Thoracic aorta (tissue), 2 donors: Measurements from ENCODE around the gene ZKSCAN8. TPM values are rescaled to one million over a fixed set of nuclear protein-coding genes. Genes with fewer than 3 reads are reported as not detected.

ENCODE experiments used
- ATAC-seq: fragments of 150-250 bp; one replicate; pipeline ENCODE4 v1.8.0; 2017; ENCODE audit warnings: low read depth; ENCODE audit not compliant: insufficient number of reproducible peaks, low FRiP score
- DNase-seq: peaks from one replicate; pipeline ENCODE4 v3.0.0-alpha.2; 2020; ENCODE audit warnings: low spot score
- H3K27ac ChIP-seq, 2 donors: fragments of 200-600 bp; sonication (generic); 1 replicate in 1 of 2; 2 replicates in 1 of 2; pipeline ENCODE4 v1.5.1; 2016; ENCODE audit warnings: mild to moderate bottlenecking in 2 of 2, moderate library complexity in 2 of 2
- H3K27me3 ChIP-seq: fragments of 200-600 bp; sonication (generic); replicated peaks from 2 replicates; pipeline ENCODE4 v1.6.0; 2016; ENCODE audit warnings: mild to moderate bottlenecking; ENCODE audit not compliant: insufficient read depth
- H3K36me3 ChIP-seq: fragments of 200-600 bp; sonication (generic); one replicate; pipeline ENCODE4 v1.5.1; 2016
- H3K4me1 ChIP-seq, 2 donors: fragments of 200-600 bp; sonication (generic); 1 replicate in 1 of 2; 2 replicates in 1 of 2; pipeline versions ENCODE4 v1.5.1 to v1.6.0; 2016; ENCODE audit warnings: low read depth in 2 of 2, mild to moderate bottlenecking in 1 of 2; ENCODE audit not compliant: control insufficient read depth in 1 of 2
- H3K4me3 ChIP-seq: fragments of 200-600 bp; sonication (generic); 2 replicates; pipeline ENCODE4 v1.5.1; 2016; ENCODE audit warnings: mild to moderate bottlenecking
- H3K9me3 ChIP-seq: fragments of 200-600 bp; sonication (generic); 2 replicates; pipeline ENCODE4 v1.5.1; 2016
- total RNA-seq, 2 donors: library from RNA; depleted of rRNA; stranded (reverse); fragments of >200 nt; gene quantifications; one replicate each; pipeline versions ENCODE4 v1.1.0 to v1.2.3, GENCODE V29; 2016
- TF ChIP-seq, protein P1 (sequence below): fragments of 200-600 bp; sonication (generic); IDR thresholded peaks from one replicate; pipeline ENCODE4 v1.5.1; 2019; ENCODE audit warnings: antibody characterized with exemption

Gene ZKSCAN8
- total RNA-seq, 2 donors from 2014 or later = 19.2 to 36.2 TPM

DNA sequence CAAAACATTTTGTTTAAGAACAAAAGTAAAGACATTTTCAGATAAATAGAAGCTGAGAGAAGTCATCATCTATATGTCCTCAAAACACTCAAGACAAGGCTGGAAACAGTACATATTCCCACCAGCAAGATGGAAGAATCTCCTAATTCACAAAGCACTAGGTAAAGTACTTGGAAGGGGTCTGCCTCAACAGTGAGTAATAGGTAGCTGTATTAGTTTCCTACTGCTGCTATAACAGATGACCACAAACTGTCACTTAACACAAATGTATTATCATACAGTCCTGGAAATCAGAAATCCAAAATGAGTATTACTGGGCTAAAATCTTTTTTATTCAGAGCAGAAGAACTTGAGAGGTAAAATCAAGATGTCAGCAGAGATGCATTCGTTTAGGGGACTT lies 40.6 kb downstream of the ZKSCAN8 start:
- Histone ChIP-seq H3K27ac (no peak overlapping the region), H3K9me3 (peaks cover 2% of the 10 kb centered on the region), H3K4me3 (no peak overlapping the region), H3K27me3 (no peaks in the 10 kb centered on the region), H3K36me3 (no peaks in the 10 kb centered on the region), H3K4me1 (no peaks in the 10 kb centered on the region)
- ATAC-seq (no peak), DNase-seq (no peak)
- TF ChIP-seq, protein P1, sequence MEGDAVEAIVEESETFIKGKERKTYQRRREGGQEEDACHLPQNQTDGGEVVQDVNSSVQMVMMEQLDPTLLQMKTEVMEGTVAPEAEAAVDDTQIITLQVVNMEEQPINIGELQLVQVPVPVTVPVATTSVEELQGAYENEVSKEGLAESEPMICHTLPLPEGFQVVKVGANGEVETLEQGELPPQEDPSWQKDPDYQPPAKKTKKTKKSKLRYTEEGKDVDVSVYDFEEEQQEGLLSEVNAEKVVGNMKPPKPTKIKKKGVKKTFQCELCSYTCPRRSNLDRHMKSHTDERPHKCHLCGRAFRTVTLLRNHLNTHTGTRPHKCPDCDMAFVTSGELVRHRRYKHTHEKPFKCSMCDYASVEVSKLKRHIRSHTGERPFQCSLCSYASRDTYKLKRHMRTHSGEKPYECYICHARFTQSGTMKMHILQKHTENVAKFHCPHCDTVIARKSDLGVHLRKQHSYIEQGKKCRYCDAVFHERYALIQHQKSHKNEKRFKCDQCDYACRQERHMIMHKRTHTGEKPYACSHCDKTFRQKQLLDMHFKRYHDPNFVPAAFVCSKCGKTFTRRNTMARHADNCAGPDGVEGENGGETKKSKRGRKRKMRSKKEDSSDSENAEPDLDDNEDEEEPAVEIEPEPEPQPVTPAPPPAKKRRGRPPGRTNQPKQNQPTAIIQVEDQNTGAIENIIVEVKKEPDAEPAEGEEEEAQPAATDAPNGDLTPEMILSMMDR = no peak

DNA sequence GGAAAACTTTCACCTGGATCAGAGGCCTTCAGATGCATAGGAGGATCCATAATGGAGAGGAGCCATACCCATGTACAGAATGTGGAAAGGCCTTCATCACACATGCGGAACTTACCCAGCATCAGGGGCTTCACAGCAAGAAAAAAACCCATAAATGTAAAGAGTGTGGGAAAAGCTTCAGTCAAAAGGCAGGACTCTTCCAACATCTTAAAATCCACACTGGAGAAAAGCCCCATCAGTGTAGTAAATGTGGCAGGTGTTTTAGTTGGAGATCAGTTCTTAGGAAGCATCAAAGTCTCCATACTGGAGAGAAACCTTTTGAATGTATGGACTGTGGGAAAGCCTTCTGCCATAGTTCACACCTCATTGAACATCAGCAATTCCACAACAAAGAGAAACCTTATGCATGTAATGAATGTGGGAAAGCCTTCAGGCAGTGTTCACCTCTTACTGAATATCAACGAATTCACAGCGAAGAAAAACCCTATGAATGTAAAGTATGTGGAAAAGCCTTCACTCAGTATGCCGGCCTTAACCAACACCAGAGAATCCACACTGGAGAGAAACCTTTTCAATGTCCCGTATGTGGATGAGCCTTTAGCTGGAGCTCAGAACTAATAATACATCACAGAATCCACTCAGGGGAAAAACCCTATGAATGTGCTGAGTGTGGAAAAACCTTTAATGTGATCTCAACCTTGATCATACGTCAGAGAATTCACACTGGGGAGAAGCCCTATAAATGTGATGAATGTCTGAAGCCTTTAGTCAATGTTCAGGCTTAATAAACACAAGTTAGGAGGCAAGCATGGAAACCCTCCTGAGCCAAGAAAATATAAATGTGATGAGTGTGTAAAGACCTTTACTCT lies 46.7 kb downstream of the ZKSCAN8 start:
- peaks cover 16% of the 10 kb centered on the region for H3K9me3 ChIP-seq
- no peak overlapping the region for H3K27ac ChIP-seq
- H3K36me3 ChIP-seq = no peaks in the 10 kb centered on the region
- no peak overlapping the region for H3K4me3 ChIP-seq
- ATAC-seq = no peak
- DNase-seq = no peak
- no peaks in the 10 kb centered on the region for H3K4me1 ChIP-seq
- H3K27me3 ChIP-seq = no peaks in the 10 kb centered on the region
- TF ChIP-seq, protein P1 = no peak

DNA sequence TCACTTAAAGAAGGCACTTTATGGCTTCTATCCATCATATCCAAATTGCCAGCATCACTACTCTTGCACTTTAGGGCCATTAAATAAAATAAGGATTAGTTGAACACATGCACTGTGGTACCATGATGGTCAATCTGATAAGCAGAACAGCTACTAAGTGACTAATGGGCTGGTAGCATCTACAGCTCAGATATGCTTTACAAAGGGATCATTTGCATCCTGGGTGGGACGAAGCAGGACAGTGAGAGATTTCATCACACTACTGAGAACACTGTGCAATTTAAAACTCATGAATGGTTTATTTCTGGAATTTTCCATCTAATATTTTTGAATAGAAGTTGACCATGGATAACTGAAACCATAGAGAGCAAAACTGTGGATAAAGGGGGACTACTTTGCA lies 58.3 kb downstream of the ZKSCAN8 start:
- ATAC-seq (no peak), DNase-seq (no peak)
- no peaks in the 10 kb centered on the region for H3K27me3 ChIP-seq
- H3K27ac ChIP-seq = no peak overlapping the region
- H3K4me1 ChIP-seq = no peaks in the 10 kb centered on the region
- no peak overlapping the region for H3K4me3 ChIP-seq
- H3K9me3 ChIP-seq = peaks cover 12% of the 10 kb centered on the region
- H3K36me3 ChIP-seq = no peaks in the 10 kb centered on the region
- TF ChIP-seq, protein P1 = no peak

DNA sequence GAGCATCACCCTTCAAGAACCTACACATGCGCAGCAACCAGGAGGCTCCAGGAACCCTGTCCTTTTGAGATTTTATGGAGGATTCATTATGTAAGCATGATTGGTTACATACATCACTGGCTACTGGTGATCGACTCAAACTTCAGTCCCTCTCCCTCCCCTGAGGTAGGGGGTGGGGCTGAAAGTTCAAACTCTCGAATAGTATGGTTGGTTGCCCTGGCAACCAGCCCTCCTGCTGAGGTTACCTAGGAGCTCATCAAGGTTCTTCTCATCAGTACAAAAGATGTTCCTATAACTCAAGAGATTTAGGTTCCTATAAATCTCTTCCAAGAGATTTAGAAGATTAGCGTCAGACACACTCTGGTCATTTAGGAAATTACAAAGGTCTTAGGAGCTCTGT lies 61.5 kb downstream of the ZKSCAN8 start:
- Histone ChIP-seq H3K27ac (no peak overlapping the region), H3K4me3 (no peak overlapping the region), H3K4me1 (peaks cover 0 to 5% of the 10 kb centered on the region in 2 donors), H3K36me3 (no peaks in the 10 kb centered on the region), H3K9me3 (peaks cover 9% of the 10 kb centered on the region), H3K27me3 (peaks cover 3% of the 10 kb centered on the region)
- DNase-seq = no peak
- no peak for ATAC-seq
- TF ChIP-seq, protein P1 = no peak

DNA sequence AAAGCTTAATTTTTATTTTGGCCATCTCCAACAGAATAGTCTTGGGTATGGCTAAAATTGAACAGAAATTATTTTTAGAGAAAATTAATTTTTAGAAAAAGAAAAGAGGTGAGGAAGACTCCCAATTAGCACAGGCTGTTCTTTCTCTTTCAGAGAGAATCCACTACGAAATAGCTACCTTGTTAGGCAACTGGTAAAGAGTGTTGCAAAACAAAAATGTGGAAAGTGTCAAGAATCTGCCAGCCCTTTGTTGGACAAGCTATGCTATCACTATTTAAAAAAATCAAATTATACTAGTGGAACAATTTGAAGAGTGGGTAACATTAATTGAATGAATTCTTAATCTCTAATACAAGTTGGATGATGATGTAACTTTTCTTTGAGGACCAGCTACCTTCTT lies 64.2 kb downstream of the ZKSCAN8 start:
- Histone ChIP-seq H3K27ac (no peak overlapping the region), H3K4me3 (no peak overlapping the region), H3K36me3 (no peaks in the 10 kb centered on the region), H3K9me3 (peaks cover 9% of the 10 kb centered on the region), H3K27me3 (peaks cover 15% of the 10 kb centered on the region), H3K4me1 (peaks cover 0 to 8% of the 10 kb centered on the region in 2 donors)
- DNase-seq = no peak
- ATAC-seq = no peak
- TF ChIP-seq, protein P1 = no peak
